Measurements from ENCODE around the gene SEZ6L.

The SEZ6L gene

GRCh38 chr22:26328221-26328620, 159.0 kb downstream of the SEZ6L start:
- no peak for DNase-seq (ENCODE audit: low spot score)
- in situ Hi-C loops (cut with MboI; ENCODE audit: low pct_unique_long_range_greater_than_20kb, low sequenced_read_pairs, unreplicated experiment): loop anchor here (25.0 kb wide), 2 partner anchors 441 to 866 kb away; no protein-coding TSS in a partner anchor
- TF ChIP-seq, protein P1, sequence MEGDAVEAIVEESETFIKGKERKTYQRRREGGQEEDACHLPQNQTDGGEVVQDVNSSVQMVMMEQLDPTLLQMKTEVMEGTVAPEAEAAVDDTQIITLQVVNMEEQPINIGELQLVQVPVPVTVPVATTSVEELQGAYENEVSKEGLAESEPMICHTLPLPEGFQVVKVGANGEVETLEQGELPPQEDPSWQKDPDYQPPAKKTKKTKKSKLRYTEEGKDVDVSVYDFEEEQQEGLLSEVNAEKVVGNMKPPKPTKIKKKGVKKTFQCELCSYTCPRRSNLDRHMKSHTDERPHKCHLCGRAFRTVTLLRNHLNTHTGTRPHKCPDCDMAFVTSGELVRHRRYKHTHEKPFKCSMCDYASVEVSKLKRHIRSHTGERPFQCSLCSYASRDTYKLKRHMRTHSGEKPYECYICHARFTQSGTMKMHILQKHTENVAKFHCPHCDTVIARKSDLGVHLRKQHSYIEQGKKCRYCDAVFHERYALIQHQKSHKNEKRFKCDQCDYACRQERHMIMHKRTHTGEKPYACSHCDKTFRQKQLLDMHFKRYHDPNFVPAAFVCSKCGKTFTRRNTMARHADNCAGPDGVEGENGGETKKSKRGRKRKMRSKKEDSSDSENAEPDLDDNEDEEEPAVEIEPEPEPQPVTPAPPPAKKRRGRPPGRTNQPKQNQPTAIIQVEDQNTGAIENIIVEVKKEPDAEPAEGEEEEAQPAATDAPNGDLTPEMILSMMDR (IDR thresholded peaks at IDR 0.05; ENCODE audit: extremely low read depth, insufficient read depth, missing control alignments): no peak

- in situ Hi-C loops (cut with MboI; ENCODE audit: low pct_unique_long_range_greater_than_20kb, low sequenced_read_pairs, unreplicated experiment): loop anchor here (25.0 kb wide), 2 partner anchors 444 to 869 kb away; no protein-coding TSS in a partner anchor
- DNase-seq (ENCODE audit: low spot score): peak; percentile 81
- TF ChIP-seq, protein P1 (IDR thresholded peaks at IDR 0.05; ENCODE audit: extremely low read depth, insufficient read depth, missing control alignments): peak; percentile 90
These were observed 161.8 kb downstream of the SEZ6L start for GRCh38 chr22:26330971-26331625.

DNA sequence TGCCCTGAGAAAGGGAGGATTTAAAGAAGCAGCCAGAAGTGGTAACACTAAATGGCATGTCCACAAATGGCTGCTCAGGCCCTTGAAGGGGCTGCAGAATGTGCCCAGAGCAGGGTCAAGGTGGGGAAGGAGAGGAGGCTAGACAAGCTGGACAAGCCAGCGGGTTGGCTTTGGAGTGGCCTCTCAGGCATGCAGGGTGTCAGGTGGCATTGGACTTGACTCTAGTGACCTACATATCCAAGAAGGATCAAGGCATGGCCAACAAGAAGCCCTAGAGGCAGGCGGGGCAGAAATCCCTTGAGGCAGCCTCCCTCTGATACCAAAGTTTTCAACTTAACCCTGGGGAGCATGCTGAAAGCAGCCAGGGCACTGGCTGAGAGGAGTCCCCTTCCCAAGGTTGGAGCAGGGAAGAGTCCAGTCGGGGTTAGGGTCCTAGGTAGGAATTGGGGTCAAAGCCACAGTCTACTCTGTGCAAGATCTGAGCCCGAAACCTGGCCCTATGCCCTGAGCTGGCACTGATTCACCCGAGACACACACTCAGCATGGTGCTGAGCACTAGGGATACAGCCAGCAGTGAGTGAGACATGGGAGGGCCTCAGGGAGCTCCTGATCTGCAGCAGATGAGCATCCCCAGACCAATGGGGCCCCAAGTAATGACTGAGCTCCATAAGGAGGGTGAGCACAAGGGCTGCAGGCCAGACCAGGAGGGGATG, 164.0 kb downstream of the SEZ6L start:
- TF ChIP-seq, protein P1 (IDR thresholded peaks at IDR 0.05; ENCODE audit: extremely low read depth, insufficient read depth, missing control alignments): no peak
- in situ Hi-C loops (cut with MboI; ENCODE audit: low pct_unique_long_range_greater_than_20kb, low sequenced_read_pairs, unreplicated experiment): loop anchor here (25.0 kb wide), 2 partner anchors 446 to 871 kb away; no protein-coding TSS in a partner anchor
- DNase-seq (ENCODE audit: low spot score): no peak

DNA sequence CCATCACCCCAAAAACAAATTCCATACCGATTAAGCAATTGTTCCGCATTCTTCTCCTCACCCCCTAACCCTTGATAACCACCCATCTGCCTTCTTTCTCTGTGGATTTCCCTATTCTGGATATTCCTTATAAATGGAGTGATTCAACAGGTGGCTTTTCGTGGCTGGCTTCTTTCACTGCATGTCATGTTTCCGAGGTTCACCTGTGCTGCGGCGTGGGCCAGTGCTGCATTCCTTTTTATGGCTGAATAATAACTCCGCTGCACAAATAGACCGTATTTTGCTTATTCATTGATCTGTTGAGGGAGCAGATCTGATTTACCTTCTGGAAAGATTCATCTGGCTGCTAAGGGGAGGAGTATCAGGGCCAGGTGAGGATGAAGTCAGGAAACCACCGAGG, 165.0 kb downstream of the SEZ6L start:
- no peak for DNase-seq (ENCODE audit: low spot score)
- TF ChIP-seq, protein P1 (IDR thresholded peaks at IDR 0.05; ENCODE audit: extremely low read depth, insufficient read depth, missing control alignments): no peak
- in situ Hi-C loops (cut with MboI; ENCODE audit: low pct_unique_long_range_greater_than_20kb, low sequenced_read_pairs, unreplicated experiment): loop anchor here (25.0 kb wide), 2 partner anchors 447 to 872 kb away; no protein-coding TSS in a partner anchor

- in situ Hi-C loops (cut with MboI; ENCODE audit: low pct_unique_long_range_greater_than_20kb, low sequenced_read_pairs, unreplicated experiment): loop anchor here (25.0 kb wide), 2 partner anchors 449 to 874 kb away; no protein-coding TSS in a partner anchor
These were observed 167.5 kb downstream of the SEZ6L start for GRCh38 chr22:26336773-26337172.

DNA sequence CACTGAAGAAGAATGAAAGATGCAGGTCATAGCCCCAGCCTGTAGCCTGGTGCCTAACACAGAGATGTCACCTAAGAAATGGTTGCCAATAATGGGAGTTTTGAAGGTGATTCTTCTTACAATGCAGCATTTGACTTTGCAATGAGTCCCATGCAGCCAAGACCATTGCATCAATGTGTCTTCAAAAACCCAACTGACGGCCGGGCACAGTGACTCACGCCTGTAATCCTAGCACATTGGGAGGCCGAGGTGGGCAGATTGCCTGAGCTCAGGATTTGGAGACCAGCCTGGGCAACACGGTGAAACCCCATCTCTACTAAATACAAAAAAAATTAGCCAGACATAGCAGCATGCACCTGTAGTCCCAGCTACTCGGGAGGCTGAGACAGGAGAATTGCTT, 170.5 kb downstream of the SEZ6L start:
- TF ChIP-seq, protein P1 (IDR thresholded peaks at IDR 0.05; ENCODE audit: extremely low read depth, insufficient read depth, missing control alignments): no peak
- no peak for DNase-seq (ENCODE audit: low spot score)
- in situ Hi-C loops (cut with MboI; ENCODE audit: low pct_unique_long_range_greater_than_20kb, low sequenced_read_pairs, unreplicated experiment): loop anchor here (25.0 kb wide), 2 partner anchors 452 to 877 kb away; no protein-coding TSS in a partner anchor

More at GRCh38 chr22:26336773-26337172, 167.5 kb downstream of the SEZ6L start:
- no peak for DNase-seq (ENCODE audit: low spot score)
- TF ChIP-seq, protein P1 (IDR thresholded peaks at IDR 0.05; ENCODE audit: extremely low read depth, insufficient read depth, missing control alignments): no peak
